ENCODE results near the gene TMEM218. TPM values are rescaled to one million over a fixed set of nuclear protein-coding genes. Genes with fewer than 3 reads are reported as not detected.

TMEM218 gene
- total and polyA plus RNA-seq, 10 of the 15 experiments (the other 5 are each of a cell fraction or from before 2014, with no cell fraction given) = 11.2 to 50.3 (median 28.8) TPM

- TF ChIP-seq KAT2A (conservative IDR thresholded peaks at IDR 0.05; ENCODE audit: control insufficient read depth, low read depth, low read length) (no peak), IRF5 (IDR thresholded peaks at IDR 0.05; ENCODE audit: borderline replicate concordance) (no peak), MYB (IDR thresholded peaks at IDR 0.05; ENCODE audit: borderline replicate concordance, low read depth, low read length) (no peak), TBL1XR1 (IDR thresholded peaks at IDR 0.05; ENCODE audit: low read depth, low read length) (peak; percentile 52; the same call in 1 of the 2 replicates), HCFC1 (IDR thresholded peaks at IDR 0.05; ENCODE audit: low read length) (peak; percentile 24; the same call in 1 of the 2 replicates), SUZ12 (IDR thresholded peaks at IDR 0.05; ENCODE audit: unreplicated experiment) (no peak), GABPA (IDR thresholded peaks at IDR 0.05; ENCODE audit: low read depth) (no peak), CEBPZ (IDR thresholded peaks at IDR 0.05; ENCODE audit: low read depth, low read length) (no peak), CTCF (IDR thresholded peaks at IDR 0.05 in 2 of 3, conservative IDR thresholded peaks at IDR 0.05 in 1 of 3; ENCODE audit: control insufficient read depth in 2 of 3, extremely low read depth in 1 of 3, insufficient read depth in 1 of 3, low read depth in 3 of 3, low read length in 3 of 3) (peak in 2 of 3 experiments; percentile 18 to 39; a peak in 3 of 6 replicates), CBX5 (IDR thresholded peaks at IDR 0.05; ENCODE audit: low read depth) (peak; percentile 96), USF1 (IDR thresholded peaks at IDR 0.05; ENCODE audit: borderline replicate concordance, extremely low read length, insufficient read depth, low read depth, low read length) (no peak), STAT1 (conservative IDR thresholded peaks at IDR 0.05) (no peak), PRDM15 (CRISPR knock-in tag; IDR thresholded peaks at IDR 0.05) (no peak), SIN3A (IDR thresholded peaks at IDR 0.05; ENCODE audit: low read depth, low read length) (no peak; the same call in 1 of the 2 replicates), NBN (IDR thresholded peaks at IDR 0.05) (peak; percentile 92), E2F4 (IDR thresholded peaks at IDR 0.05; ENCODE audit: low read depth, low read length) (peak; percentile 73), NFYB (IDR thresholded peaks at IDR 0.05; ENCODE audit: insufficient read depth, low read depth, low read length) (no peak)
Measured at GRCh38 chr11:125062931-125063428, 48.4 kb downstream of the TMEM218 start, which contains the start of gene SLC37A2 (continued).
